HepG2 (cell line): Measurements from ENCODE around the gene C4B. TPM values are rescaled to one million over a fixed set of nuclear protein-coding genes. Genes with fewer than 3 reads are reported as not detected.
A peak's percentile ranks its signal among the peaks of the same experiment; 100 is the strongest.

Experiments used
- ARNT2 ChIP-seq: sonication (generic); formaldehyde crosslinking; IDR thresholded peaks from 2 replicates; pipeline ENCODE4 v1.8.0; 2022; ENCODE audit warnings: mild to moderate bottlenecking, low read depth, missing genetic modification reagents, moderate library complexity
- ATF4 ChIP-seq, 2 experiments: fragments of 450-650 bp in 1 of 2; sonication (generic) in 1 of 2; formaldehyde crosslinking; IDR thresholded peaks; 2 replicates each; pipeline versions ENCODE4 v1.5.0 to v1.8.0; 2020 to 2022; ENCODE audit warnings: mild to moderate bottlenecking in 1 of 2, missing genetic modification reagents in 1 of 2
- CBX1 ChIP-seq: IDR thresholded peaks from one replicate; pipeline ENCODE4 v1.6.1; 2016; ENCODE audit warnings: antibody characterized with exemption, low read depth
- FOXK1 ChIP-seq: sonication (generic); formaldehyde crosslinking; IDR thresholded peaks from 2 replicates; pipeline ENCODE4 v1.4.0; 2020; ENCODE audit warnings: low read depth, missing genetic modification reagents, borderline replicate concordance
- HMGA1 ChIP-seq: sonication (generic); formaldehyde crosslinking; conservative IDR thresholded peaks from 2 replicates; pipeline ENCODE4 v1.4.0; 2020; ENCODE audit warnings: missing genetic modification reagents
- MAFK ChIP-seq, 2 experiments: IDR thresholded peaks in 1 of 2; conservative IDR thresholded peaks in 1 of 2; 2 replicates each; pipeline ENCODE4 v1.6.1; 2011; ENCODE audit warnings: improper control_type of control experiment in 2 of 2, low read length in 2 of 2
- MBD4 ChIP-seq: IDR thresholded peaks from 2 replicates; pipeline ENCODE4 v1.6.1; 2012; ENCODE audit warnings: low read length, inconsistent platforms, borderline replicate concordance
- MTERF4 ChIP-seq: sonication (generic); formaldehyde crosslinking; IDR thresholded peaks from 2 replicates; pipeline ENCODE4 v1.8.0; 2023; ENCODE audit warnings: mild to moderate bottlenecking, missing genetic modification reagents
- NONO ChIP-seq, 2 experiments: fragments of 450-650 bp in 1 of 2; sonication (generic) in 1 of 2; formaldehyde crosslinking in 1 of 2; IDR thresholded peaks in 1 of 2; conservative IDR thresholded peaks in 1 of 2; 2 replicates each; pipeline versions ENCODE4 v1.6.1 to v1.8.0; 2017 to 2022; ENCODE audit warnings: mild to moderate bottlenecking in 1 of 2, missing genetic modification reagents in 1 of 2, moderate library complexity in 1 of 2
- REPIN1 ChIP-seq: sonication (generic); formaldehyde crosslinking; IDR thresholded peaks from 2 replicates; pipeline ENCODE4 v1.8.0; 2022; ENCODE audit warnings: missing genetic modification reagents, low read depth, mild to moderate bottlenecking, borderline replicate concordance
- SNAPC4 ChIP-seq: sonication (generic); formaldehyde crosslinking; IDR thresholded peaks from 2 replicates; pipeline ENCODE4 v1.4.0; 2020; ENCODE audit warnings: mild to moderate bottlenecking, missing genetic modification reagents
- SOX6 ChIP-seq, 2 experiments: fragments of 450-650 bp in 1 of 2; sonication (generic) in 1 of 2; formaldehyde crosslinking in 1 of 2; IDR thresholded peaks; 2 replicates each; pipeline versions ENCODE4 v1.4.0 to v1.6.1; 2017 to 2020; ENCODE audit warnings: antibody characterized with exemption in 1 of 2, mild to moderate bottlenecking in 1 of 2, missing genetic modification reagents in 1 of 2
- SRSF9 ChIP-seq: fragments of 200-400 bp; formaldehyde crosslinking; IDR thresholded peaks from 2 replicates; pipeline ENCODE4 v1.6.1; 2018; ENCODE audit warnings: borderline replicate concordance, mild to moderate bottlenecking, low read depth, low read length; ENCODE audit not compliant: insufficient read depth, poor library complexity, severe bottlenecking
- ZFX ChIP-seq: sonication (generic); formaldehyde crosslinking; IDR thresholded peaks from 2 replicates; pipeline ENCODE4 v1.4.0; 2020; ENCODE audit warnings: mild to moderate bottlenecking, low read depth, missing genetic modification reagents, moderate library complexity
- ZFY ChIP-seq: sonication (generic); formaldehyde crosslinking; IDR thresholded peaks from 2 replicates; pipeline ENCODE4 v1.4.0; 2020; ENCODE audit warnings: missing genetic modification reagents
- ZNF234 ChIP-seq: sonication (generic); formaldehyde crosslinking; conservative IDR thresholded peaks from 2 replicates; pipeline ENCODE4 v1.5.1; 2020; ENCODE audit warnings: mild to moderate bottlenecking, missing genetic modification reagents
- ZNF263 ChIP-seq: sonication (generic); formaldehyde crosslinking; IDR thresholded peaks from 2 replicates; pipeline ENCODE4 v1.4.0; 2020; ENCODE audit warnings: missing genetic modification reagents
- ZNF329 ChIP-seq: sonication (generic); formaldehyde crosslinking; IDR thresholded peaks from 2 replicates; pipeline ENCODE4 v1.9.0; 2021; ENCODE audit warnings: low read depth, mild to moderate bottlenecking, missing genetic modification reagents
- ZNF546 ChIP-seq: sonication (generic); formaldehyde crosslinking; conservative IDR thresholded peaks from 2 replicates; pipeline ENCODE4 v1.8.1; 2023; ENCODE audit warnings: mild to moderate bottlenecking, missing genetic modification reagents
- ZNF550 ChIP-seq: sonication (generic); formaldehyde crosslinking; IDR thresholded peaks from 2 replicates; pipeline ENCODE4 v1.4.0; 2020; ENCODE audit warnings: mild to moderate bottlenecking, missing genetic modification reagents, borderline replicate concordance
- ZNF580 ChIP-seq: IDR thresholded peaks from 2 replicates; pipeline ENCODE4 v1.6.1; 2016; ENCODE audit warnings: low read depth, borderline replicate concordance
- polyA plus RNA-seq, 8 experiments: library from polyadenylated mRNA; depleted of rRNA in 3 of 8; stranded (reverse) in 7 of 8; unstranded in 1 of 8; fragments of >200 nt; fragmentation: Illumina TruSeq in 4 of 8; extraction: Trizol in 4 of 8; gene quantifications; 2 replicates each; pipeline versions ENCODE4 v1.2.1 to v1.2.3, GENCODE V29; 2011 to 2016; ENCODE audit warnings: low read depth in 4 of 8, missing spikeins in 1 of 8, mixed read lengths in 1 of 8; ENCODE audit not compliant: insufficient read depth in 1 of 8
- total RNA-seq, 5 experiments: library from RNA; depleted of rRNA; stranded (reverse); fragments of >200 nt; fragmentation: Illumina TruSeq; extraction: Trizol; gene quantifications; 2 replicates each; pipeline ENCODE4 v1.2.3, GENCODE V29; 2016; ENCODE audit warnings: low read depth in 1 of 5

C4B gene
- total and polyA plus RNA-seq, 2 of the 13 experiments (the other 11 are each of a cell fraction or from before 2014, with no cell fraction given), result 167 to 538 TPM

GRCh38 chr6:31971993-31972708, 42.4 kb upstream of the C4B start, which contains the start of gene DXO (continued):
- TF ChIP-seq MTERF4 (no peak; the same call in 1 of the 2 replicates), FOXK1 (CRISPR knock-in tag) (peak; percentile 97; the same call in 1 of the 2 replicates), MAFK (conservative IDR thresholded peaks at IDR 0.05 in 1 of 2, IDR thresholded peaks at IDR 0.05 in 1 of 2; ENCODE audit: low read length in 2 of 2) (no peak), HMGA1 (no peak), ZNF546 (CRISPR knock-in tag) (no peak), ATF4 (CRISPR knock-in tag; IDR thresholded peaks at IDR 0.05) (peak; percentile 91 to 95; a peak in 3 of 4 replicates), CBX1 (peak; percentile 63), SNAPC4 (CRISPR knock-in tag) (peak; percentile 76), MBD4 (no peak), ZNF550 (0 out of 2 replicates have a peak, but pooled peaks have one; percentile 85), ZNF580 (CRISPR knock-in tag) (peak; percentile 88; the same call in 1 of the 2 replicates), SOX6 (IDR thresholded peaks at IDR 0.05) (no peak), SOX6 (CRISPR knock-in tag; IDR thresholded peaks at IDR 0.05) (peak; percentile 80), NONO (IDR thresholded peaks at IDR 0.05) (no peak), NONO (CRISPR knock-in tag; conservative IDR thresholded peaks at IDR 0.05) (peak; percentile 99), ARNT2 (CRISPR knock-in tag) (peak; percentile 61), ZNF263 (CRISPR knock-in tag) (peak; percentile 38; the same call in 1 of the 2 replicates), ZNF329 (peak; percentile 75), ZFY (CRISPR knock-in tag) (peak; percentile 80), REPIN1 (CRISPR knock-in tag) (no peak; the same call in 1 of the 2 replicates), ZFX (CRISPR knock-in tag) (peak; percentile 85; the same call in 1 of the 2 replicates), SRSF9 (no peak), ZNF234 (CRISPR knock-in tag) (peak; percentile 93)
